Glutamatergic neuron (in vitro differentiated cells): ENCODE measurements around the gene STXBP5L. TPM values are rescaled to one million over a fixed set of nuclear protein-coding genes. Genes with fewer than 3 reads are reported as not detected.

Source experiments
- DNase-seq: peaks from one replicate; pipeline ENCODE4 v3.0.0; 2022
- H3K27ac Mint-ChIP-seq: one replicate; pipeline ENCODE4 v1.8.0; 2020; ENCODE audit warnings: mild to moderate bottlenecking, mixed read lengths, inconsistent platforms; ENCODE audit not compliant: unreplicated experiment
- H3K27me3 Mint-ChIP-seq: one replicate; pipeline ENCODE4 v1.8.0; 2020; ENCODE audit warnings: mild to moderate bottlenecking, moderate library complexity, mixed read lengths, inconsistent platforms; ENCODE audit not compliant: unreplicated experiment
- H3K36me3 Mint-ChIP-seq: one replicate; pipeline ENCODE4 v1.8.0; 2020; ENCODE audit warnings: mild to moderate bottlenecking, mixed read lengths, inconsistent platforms; ENCODE audit not compliant: unreplicated experiment
- H3K4me1 Mint-ChIP-seq: one replicate; pipeline ENCODE4 v1.8.0; 2020; ENCODE audit warnings: mild to moderate bottlenecking, low read depth, mixed read lengths, inconsistent platforms; ENCODE audit not compliant: unreplicated experiment
- H3K4me3 Mint-ChIP-seq: one replicate; pipeline ENCODE4 v1.8.0; 2020; ENCODE audit warnings: mild to moderate bottlenecking, mixed read lengths, inconsistent platforms; ENCODE audit not compliant: unreplicated experiment
- H3K9me3 Mint-ChIP-seq: one replicate; pipeline ENCODE4 v1.8.0; 2020; ENCODE audit warnings: mild to moderate bottlenecking, moderate library complexity, mixed read lengths, inconsistent platforms; ENCODE audit not compliant: unreplicated experiment
- total RNA-seq: library from RNA; stranded (reverse); fragmentation: NEBNext Ultra II Directional; extraction: Animal tissue kit (Norgen Biotek cat#: 25700); gene quantifications from one replicate; pipeline ENCODE4 v1.2.1, GENCODE V29; 2021; ENCODE audit not compliant: unreplicated experiment
- TF ChIP-seq, protein P1 (sequence below): fragments of 200-600 bp; sonication (generic); IDR thresholded peaks from one replicate; pipeline ENCODE4 v1.5.0; 2021; ENCODE audit not compliant: partially characterized antibody, unreplicated experiment

The STXBP5L gene
- total RNA-seq, 1 donor from 2014 or later: 54.7 TPM

DNA sequence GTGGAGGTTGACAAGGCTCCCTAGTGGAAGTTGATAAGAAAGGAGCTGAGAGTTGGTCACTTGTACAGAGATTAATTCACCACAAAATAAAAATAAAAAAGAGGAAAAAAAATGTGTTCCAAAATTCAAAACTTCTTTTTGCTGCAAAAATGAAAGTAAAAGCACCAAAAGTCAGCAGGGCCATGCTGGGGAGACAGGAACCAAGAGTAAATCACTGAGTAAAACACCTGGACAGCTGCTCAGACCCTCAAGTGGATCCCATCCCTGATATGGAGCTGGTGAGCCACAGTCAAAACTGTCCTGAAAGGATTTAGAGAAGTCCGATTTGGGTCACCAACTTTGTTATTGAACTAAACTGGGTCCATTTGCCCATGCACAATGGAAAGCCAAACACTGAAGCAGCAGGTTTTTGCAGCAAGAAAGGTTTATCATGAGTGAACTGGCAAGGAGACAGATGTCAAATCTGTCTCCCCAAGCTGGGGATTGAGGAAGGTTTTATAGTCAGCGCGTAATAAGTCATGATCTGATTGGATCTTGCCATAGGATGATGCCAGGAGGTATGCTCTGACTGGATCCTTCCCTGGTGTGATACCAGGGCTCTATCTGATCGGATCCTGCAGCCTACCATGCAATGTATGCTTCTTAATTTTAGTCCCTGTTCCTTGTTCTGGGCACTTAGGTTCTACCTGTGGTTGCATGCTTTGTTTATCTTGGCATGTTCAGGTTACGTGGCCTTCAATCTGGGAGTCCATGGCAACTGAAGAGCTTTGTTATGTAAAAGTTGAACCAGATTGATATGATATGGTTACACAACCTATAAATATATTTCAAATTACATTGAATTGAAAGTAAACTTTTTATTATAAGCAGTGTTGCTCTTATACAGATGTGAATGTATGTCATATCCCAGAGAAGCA is 324.6 kb downstream of the STXBP5L start:
- Mint-ChIP-seq H3K4me3 (no peak overlapping the region), H3K4me1 (no peaks in the 10 kb centered on the region), H3K27ac (no peak overlapping the region), H3K9me3 (peaks cover 1% of the 10 kb centered on the region), H3K27me3 (peaks cover 3% of the 10 kb centered on the region), H3K36me3 (no peaks in the 10 kb centered on the region)
- DNase-seq: no peak
- TF ChIP-seq, protein P1, sequence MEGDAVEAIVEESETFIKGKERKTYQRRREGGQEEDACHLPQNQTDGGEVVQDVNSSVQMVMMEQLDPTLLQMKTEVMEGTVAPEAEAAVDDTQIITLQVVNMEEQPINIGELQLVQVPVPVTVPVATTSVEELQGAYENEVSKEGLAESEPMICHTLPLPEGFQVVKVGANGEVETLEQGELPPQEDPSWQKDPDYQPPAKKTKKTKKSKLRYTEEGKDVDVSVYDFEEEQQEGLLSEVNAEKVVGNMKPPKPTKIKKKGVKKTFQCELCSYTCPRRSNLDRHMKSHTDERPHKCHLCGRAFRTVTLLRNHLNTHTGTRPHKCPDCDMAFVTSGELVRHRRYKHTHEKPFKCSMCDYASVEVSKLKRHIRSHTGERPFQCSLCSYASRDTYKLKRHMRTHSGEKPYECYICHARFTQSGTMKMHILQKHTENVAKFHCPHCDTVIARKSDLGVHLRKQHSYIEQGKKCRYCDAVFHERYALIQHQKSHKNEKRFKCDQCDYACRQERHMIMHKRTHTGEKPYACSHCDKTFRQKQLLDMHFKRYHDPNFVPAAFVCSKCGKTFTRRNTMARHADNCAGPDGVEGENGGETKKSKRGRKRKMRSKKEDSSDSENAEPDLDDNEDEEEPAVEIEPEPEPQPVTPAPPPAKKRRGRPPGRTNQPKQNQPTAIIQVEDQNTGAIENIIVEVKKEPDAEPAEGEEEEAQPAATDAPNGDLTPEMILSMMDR: no peak

DNA sequence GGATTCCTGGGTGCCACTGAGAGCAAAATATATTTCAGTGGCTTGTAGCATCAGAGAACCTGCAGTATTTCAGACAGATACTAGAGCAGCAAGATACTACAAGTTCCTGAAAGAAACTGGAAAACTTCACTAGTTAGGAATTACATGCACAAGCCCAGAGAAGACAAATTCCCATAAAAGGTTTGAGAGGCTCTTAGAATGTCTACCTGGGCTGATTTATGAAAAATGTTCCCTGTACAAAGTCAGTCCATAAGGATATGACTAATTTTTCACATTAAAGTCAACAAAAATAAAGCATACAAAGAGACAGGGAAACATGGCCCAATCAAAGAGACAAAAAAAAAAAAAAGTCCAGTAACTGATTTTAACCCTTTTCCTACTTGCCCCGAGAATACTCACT is 335.2 kb downstream of the STXBP5L start:
- no peak for DNase-seq
- TF ChIP-seq, protein P1: no peak
- Mint-ChIP-seq H3K9me3 (no peaks in the 10 kb centered on the region), H3K36me3 (no peaks in the 10 kb centered on the region), H3K4me1 (no peaks in the 10 kb centered on the region), H3K27me3 (no peaks in the 10 kb centered on the region), H3K4me3 (no peak overlapping the region), H3K27ac (no peak overlapping the region)

DNA sequence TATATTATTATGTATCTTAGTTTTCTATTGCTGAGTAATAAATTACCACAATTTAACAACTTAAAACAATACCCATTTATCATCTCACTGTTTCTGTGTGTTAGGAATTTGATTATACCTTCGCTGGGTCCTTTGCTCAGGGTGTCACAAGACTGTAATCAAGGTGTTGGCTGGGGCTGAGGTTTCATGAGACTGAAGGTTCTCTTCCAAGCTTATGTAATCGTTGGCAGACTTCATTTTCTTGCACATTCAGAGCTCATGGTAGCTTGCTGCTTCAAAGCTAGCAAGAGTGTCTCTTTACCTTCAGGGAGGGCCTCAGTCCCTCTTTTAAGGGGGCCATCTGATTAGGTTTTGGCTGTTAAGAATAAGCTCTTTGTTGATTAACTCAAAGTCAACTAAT is 344.7 kb downstream of the STXBP5L start:
- Mint-ChIP-seq H3K27ac (no peak overlapping the region), H3K27me3 (peaks cover 2% of the 10 kb centered on the region), H3K36me3 (no peaks in the 10 kb centered on the region), H3K4me3 (no peak overlapping the region), H3K4me1 (no peaks in the 10 kb centered on the region), H3K9me3 (no peaks in the 10 kb centered on the region)
- TF ChIP-seq, protein P1: no peak
- DNase-seq: no peak

- no peaks in the 10 kb centered on the region for H3K27me3 Mint-ChIP-seq
- DNase-seq: peak; percentile 26
- peaks cover 10% of the 10 kb centered on the region for H3K4me1 Mint-ChIP-seq
- H3K4me3 Mint-ChIP-seq: no peak overlapping the region
- TF ChIP-seq, protein P1: no peak
- peaks cover 9% of the 10 kb centered on the region for H3K9me3 Mint-ChIP-seq
- H3K27ac Mint-ChIP-seq: peak overlapping the region; percentile 92
- H3K36me3 Mint-ChIP-seq: peaks cover 47% of the 10 kb centered on the region
Measured at GRCh38 chr3:121269389-121269788, 361.4 kb downstream of the STXBP5L start.

GRCh38 chr3:121274411-121274810 is 366.4 kb downstream of the STXBP5L start:
- no peaks in the 10 kb centered on the region for H3K27me3 Mint-ChIP-seq
- H3K27ac Mint-ChIP-seq: no peak overlapping the region
- H3K4me3 Mint-ChIP-seq: no peak overlapping the region
- H3K9me3 Mint-ChIP-seq: peaks cover 3% of the 10 kb centered on the region
- H3K36me3 Mint-ChIP-seq: peaks cover 23% of the 10 kb centered on the region
- H3K4me1 Mint-ChIP-seq: peaks cover 6% of the 10 kb centered on the region
- TF ChIP-seq, protein P1: no peak
- DNase-seq: no peak
